SU-DHL-6 (cell line): ENCODE measurements around the gene PIP5K1B.

ENCODE experiments used
- H2AFZ ChIP-seq: fragments of 200-600 bp; sonication (generic); 2 replicates; pipeline ENCODE4 v1.6.1; 2014; ENCODE audit warnings: low read depth, mild to moderate bottlenecking, moderate library complexity, mixed read lengths, antibody characterized with exemption, low read length; ENCODE audit not compliant: severe bottlenecking
- H3F3A ChIP-seq: fragments of 200-600 bp; shearing (Covaris generic); 2 replicates; pipeline ENCODE4 v1.6.0; 2016; ENCODE audit warnings: antibody characterized with exemption, mild to moderate bottlenecking; ENCODE audit not compliant: insufficient read depth
- H3K27ac ChIP-seq: fragments of 200-600 bp; sonication (generic); 2 replicates; pipeline ENCODE4 v1.5.1; 2016; ENCODE audit warnings: low read depth, mild to moderate bottlenecking, low read length, moderate library complexity, mixed read lengths
- H3K27me3 ChIP-seq: fragments of 200-600 bp; sonication (generic), shearing (Covaris generic); 2 replicates; pipeline ENCODE4 v1.6.0; 2014; ENCODE audit warnings: mild to moderate bottlenecking, low read length
- H3K36me3 ChIP-seq: fragments of 200-600 bp; sonication (generic); 2 replicates; pipeline ENCODE4 v1.6.1; 2014; ENCODE audit warnings: mild to moderate bottlenecking, low read length, mixed read lengths
- H3K4me2 ChIP-seq: fragments of 300-600, 200-600 bp; shearing (Covaris generic), sonication (generic); 2 replicates; pipeline ENCODE4 v1.6.0; 2014; ENCODE audit warnings: low read length, low read depth, mild to moderate bottlenecking; ENCODE audit not compliant: poor library complexity, severe bottlenecking
- H3K4me3 ChIP-seq: fragments of 200-600 bp; sonication (generic); 2 replicates; pipeline ENCODE4 v1.5.1; 2014; ENCODE audit warnings: antibody characterized with exemption, low read length, mild to moderate bottlenecking, mixed read lengths; ENCODE audit not compliant: insufficient read depth, poor library complexity, severe bottlenecking
- H3K79me2 ChIP-seq: fragments of 200-600 bp; sonication (generic); 2 replicates; pipeline ENCODE4 v1.6.1; 2014; ENCODE audit warnings: mild to moderate bottlenecking, low read length, moderate library complexity; ENCODE audit not compliant: insufficient read depth
- H3K9ac ChIP-seq: fragments of 200-600 bp; sonication (generic); 2 replicates; pipeline ENCODE4 v1.7.0; 2014; ENCODE audit warnings: mild to moderate bottlenecking, low read length
- H3K9me2 ChIP-seq: fragments of 200-600 bp; sonication (generic); replicated peaks from 2 replicates; pipeline ENCODE4 v1.6.1; 2014; ENCODE audit warnings: low read length; ENCODE audit not compliant: insufficient read depth
- H3K9me3 ChIP-seq: fragments of 200-600 bp; sonication (generic); 2 replicates; pipeline ENCODE4 v1.6.1; 2014; ENCODE audit warnings: low read length, mixed read lengths; ENCODE audit not compliant: insufficient read depth
- H4K20me1 ChIP-seq: fragments of 200-600 bp; sonication (generic); 2 replicates; pipeline ENCODE4 v1.6.1; 2014; ENCODE audit warnings: low read depth, mild to moderate bottlenecking, antibody characterized with exemption, low read length, moderate library complexity, mixed read lengths
- CTCF ChIP-seq: fragments of 200-600 bp; sonication (generic); IDR thresholded peaks from one replicate; pipeline ENCODE4 v1.5.1; 2017; ENCODE audit warnings: antibody characterized with exemption, mild to moderate bottlenecking, low read length, moderate library complexity; ENCODE audit not compliant: insufficient read depth, poor library complexity, severe bottlenecking
- EZH2phosphoT487 ChIP-seq: fragments of 200-600 bp; sonication (generic), shearing (Covaris generic); conservative IDR thresholded peaks from 2 replicates; pipeline ENCODE4 v1.6.1; 2018; ENCODE audit warnings: mild to moderate bottlenecking, antibody characterized with exemption, low read length, moderate library complexity, mixed read lengths

PIP5K1B gene

GRCh38 chr9:68755752-68756151, 50.7 kb downstream of the PIP5K1B start:
- Histone ChIP-seq H3K27ac (no peak overlapping the region), H3K9me3 (no peaks in the 10 kb centered on the region), H3K36me3 (no peaks in the 10 kb centered on the region), H3F3A (no peaks in the 10 kb centered on the region), H3K4me3 (no peak overlapping the region), H3K9me2 (no peaks in the 10 kb centered on the region), H4K20me1 (no peaks in the 10 kb centered on the region), H3K4me2 (no peak overlapping the region), H3K27me3 (no peaks in the 10 kb centered on the region), H3K79me2 (no peaks in the 10 kb centered on the region), H2AFZ (no peak overlapping the region), H3K9ac (no peak overlapping the region)
- TF ChIP-seq EZH2phosphoT487, result no peak
- no peak for TF ChIP-seq CTCF

GRCh38 chr9:68759981-68760673, 55.1 kb downstream of the PIP5K1B start:
- H3K79me2 ChIP-seq, result no peaks in the 10 kb centered on the region
- H3K36me3 ChIP-seq, result no peaks in the 10 kb centered on the region
- no peaks in the 10 kb centered on the region for H3K9me2 ChIP-seq
- H3K9ac ChIP-seq, result no peak overlapping the region
- no peak overlapping the region for H3K4me3 ChIP-seq
- no peaks in the 10 kb centered on the region for H3K27me3 ChIP-seq
- H2AFZ ChIP-seq, result no peak overlapping the region
- H3K9me3 ChIP-seq, result no peaks in the 10 kb centered on the region
- H4K20me1 ChIP-seq, result no peaks in the 10 kb centered on the region
- TF ChIP-seq CTCF, result no peak
- TF ChIP-seq EZH2phosphoT487, result no peak
- no peak overlapping the region for H3K27ac ChIP-seq
- H3F3A ChIP-seq, result no peaks in the 10 kb centered on the region
- no peak overlapping the region for H3K4me2 ChIP-seq

GRCh38 chr9:68760674-68761333, 55.8 kb downstream of the PIP5K1B start:
- Histone ChIP-seq H3K27ac (no peak overlapping the region), H3K9ac (no peak overlapping the region), H3K79me2 (no peaks in the 10 kb centered on the region), H2AFZ (no peak overlapping the region), H3K9me3 (no peaks in the 10 kb centered on the region), H3K9me2 (no peaks in the 10 kb centered on the region), H3K36me3 (no peaks in the 10 kb centered on the region), H3K4me2 (no peak overlapping the region), H3K27me3 (no peaks in the 10 kb centered on the region), H4K20me1 (no peaks in the 10 kb centered on the region), H3F3A (no peaks in the 10 kb centered on the region), H3K4me3 (no peak overlapping the region)
- TF ChIP-seq EZH2phosphoT487, result no peak
- TF ChIP-seq CTCF, result no peak
